Ishikawa (cell line): ENCODE results near the gene FAM20C.

Source experiments
- CEBPB ChIP-seq: IDR thresholded peaks from 2 replicates; pipeline ENCODE4 v1.6.1; 2012
- CREB1 ChIP-seq: IDR thresholded peaks from 2 replicates; pipeline ENCODE4 v1.6.1; 2012; ENCODE audit warnings: low read depth
- EGR1 ChIP-seq: IDR thresholded peaks from 2 replicates; pipeline ENCODE4 v1.6.1; 2012
- EP300 ChIP-seq: IDR thresholded peaks from 2 replicates; pipeline ENCODE4 v1.6.1; 2012; ENCODE audit warnings: borderline replicate concordance
- FOXM1 ChIP-seq: IDR thresholded peaks from 2 replicates; pipeline ENCODE4 v1.6.1; 2012; ENCODE audit warnings: low read depth, borderline replicate concordance
- NFIC ChIP-seq: IDR thresholded peaks from 2 replicates; pipeline ENCODE4 v1.6.1; 2012
- RAD21 ChIP-seq: IDR thresholded peaks from 2 replicates; pipeline ENCODE4 v1.6.1; 2012; ENCODE audit warnings: low read depth
- REST ChIP-seq: IDR thresholded peaks from 2 replicates; pipeline ENCODE4 v1.6.1; 2012; ENCODE audit warnings: low read depth, mild to moderate bottlenecking
- TAF1 ChIP-seq: IDR thresholded peaks from 2 replicates; pipeline ENCODE4 v1.6.1; 2012; ENCODE audit warnings: low read depth, mild to moderate bottlenecking
- TCF12 ChIP-seq: IDR thresholded peaks from 2 replicates; pipeline ENCODE4 v1.6.1; 2012; ENCODE audit warnings: low read depth
- TEAD4 ChIP-seq: IDR thresholded peaks from 2 replicates; pipeline ENCODE4 v1.6.1; 2012
- YY1 ChIP-seq: IDR thresholded peaks from 2 replicates; pipeline ENCODE4 v1.6.1; 2012; ENCODE audit warnings: low read depth
- ZBTB7A ChIP-seq: IDR thresholded peaks from 2 replicates; pipeline ENCODE4 v1.6.1; 2012; ENCODE audit warnings: low read depth
- TF ChIP-seq, protein P1 (sequence below): IDR thresholded peaks from 2 replicates; pipeline ENCODE4 v1.6.1; 2012
- TF ChIP-seq, protein P2 (sequence below): IDR thresholded peaks from 2 replicates; pipeline ENCODE4 v1.6.1; 2012

Gene FAM20C

DNA sequence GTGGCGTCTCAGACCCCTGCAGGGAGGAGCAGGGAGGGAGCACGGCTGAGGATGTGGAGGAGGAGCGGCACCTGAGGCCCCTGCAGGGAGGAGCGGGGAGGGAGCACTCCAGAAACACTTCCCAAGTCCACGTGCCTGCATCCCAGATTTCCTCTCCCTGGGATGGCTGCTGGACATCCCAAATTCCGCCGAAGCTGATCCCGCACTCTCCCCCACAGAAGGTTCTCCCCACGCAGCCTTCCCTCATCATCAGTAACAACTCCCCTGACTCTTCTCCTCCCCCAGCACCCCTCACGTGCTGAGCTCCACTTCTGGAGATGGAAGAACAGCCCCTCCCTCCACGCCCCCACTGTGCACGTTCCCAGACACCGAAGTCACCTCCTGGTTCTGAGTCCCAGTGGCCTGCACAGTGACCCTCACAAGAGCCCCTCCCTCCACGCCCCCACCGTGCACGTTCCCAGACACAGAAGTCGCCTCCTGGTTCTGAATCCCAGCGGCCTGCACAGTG, 79.8 kb downstream of the FAM20C start:
- TF ChIP-seq YY1 (no peak), NFIC (no peak), ZBTB7A (no peak), EGR1 (no peak), FOXM1 (no peak), TEAD4 (no peak), TAF1 (no peak), CEBPB (no peak)
- TF ChIP-seq, protein P1, sequence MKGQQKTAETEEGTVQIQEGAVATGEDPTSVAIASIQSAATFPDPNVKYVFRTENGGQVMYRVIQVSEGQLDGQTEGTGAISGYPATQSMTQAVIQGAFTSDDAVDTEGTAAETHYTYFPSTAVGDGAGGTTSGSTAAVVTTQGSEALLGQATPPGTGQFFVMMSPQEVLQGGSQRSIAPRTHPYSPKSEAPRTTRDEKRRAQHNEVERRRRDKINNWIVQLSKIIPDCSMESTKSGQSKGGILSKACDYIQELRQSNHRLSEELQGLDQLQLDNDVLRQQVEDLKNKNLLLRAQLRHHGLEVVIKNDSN, result no peak

DNA sequence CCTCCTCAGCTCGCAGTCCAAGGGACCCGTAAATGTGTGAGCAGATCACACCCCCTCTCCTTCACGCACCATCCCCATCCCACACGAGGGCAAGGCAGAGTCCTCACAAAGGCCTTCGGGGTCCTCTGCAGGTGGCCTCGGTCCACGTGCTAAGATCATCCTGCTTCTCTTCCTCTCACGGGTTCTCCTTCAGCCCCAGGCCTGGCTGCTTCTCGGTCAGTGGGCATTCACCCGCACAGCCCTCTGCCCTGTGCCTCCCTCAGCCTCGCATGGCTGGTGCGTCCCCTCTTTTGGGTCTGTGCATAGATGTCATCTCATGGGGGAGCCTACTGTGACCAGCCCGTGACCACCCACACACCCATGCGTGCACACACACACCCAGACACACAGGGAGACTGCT, 80.3 kb downstream of the FAM20C start:
- TF ChIP-seq CREB1, result no peak
- no peak for TF ChIP-seq FOXM1

DNA sequence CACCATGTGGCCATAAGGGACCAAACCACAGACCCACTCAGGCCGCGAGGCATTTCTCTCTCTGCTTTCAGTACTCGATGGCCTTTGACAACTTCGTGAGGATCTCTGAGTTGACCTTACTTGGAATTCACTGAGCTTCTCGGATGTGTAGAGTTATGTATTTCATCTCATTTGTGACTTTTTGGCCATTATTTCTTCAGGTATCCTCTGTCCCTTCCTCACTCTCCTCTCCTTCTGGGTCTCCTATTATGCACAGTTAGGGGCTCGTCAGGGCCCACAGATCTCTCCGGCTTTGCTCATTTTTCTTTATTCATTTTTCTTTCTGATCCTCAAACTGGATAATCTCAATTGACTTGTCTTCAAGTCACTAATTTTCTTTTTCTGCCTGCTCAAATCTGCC, 81.0 kb downstream of the FAM20C start:
- no peak for TF ChIP-seq ZBTB7A
- TF ChIP-seq TCF12, result no peak
- no peak for TF ChIP-seq EGR1
- no peak for TF ChIP-seq CREB1
- no peak for TF ChIP-seq YY1
- TF ChIP-seq RAD21, result no peak
- no peak for TF ChIP-seq FOXM1
- no peak for TF ChIP-seq REST
- no peak for TF ChIP-seq TEAD4
- TF ChIP-seq, protein P2, sequence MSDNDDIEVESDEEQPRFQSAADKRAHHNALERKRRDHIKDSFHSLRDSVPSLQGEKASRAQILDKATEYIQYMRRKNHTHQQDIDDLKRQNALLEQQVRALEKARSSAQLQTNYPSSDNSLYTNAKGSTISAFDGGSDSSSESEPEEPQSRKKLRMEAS, result no peak
- no peak for TF ChIP-seq EP300

DNA sequence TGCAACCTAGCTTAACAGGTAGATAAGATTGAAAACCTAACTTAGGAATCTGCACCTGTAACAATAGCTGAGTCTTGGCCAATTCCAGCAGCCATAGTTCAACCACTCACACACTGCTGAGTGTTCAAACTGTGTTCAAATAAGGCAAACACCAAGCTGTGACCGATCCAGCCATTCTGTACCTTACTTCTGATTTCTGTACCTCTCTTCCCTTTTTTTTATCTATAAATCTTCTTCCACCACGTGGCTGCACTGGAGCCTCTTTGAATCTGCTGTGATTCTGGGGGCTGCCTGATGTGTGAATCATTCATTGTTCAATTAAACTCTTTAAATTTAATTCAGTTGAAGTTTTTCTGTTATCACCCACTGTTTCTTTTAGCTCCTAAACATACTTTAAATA, 81.9 kb downstream of the FAM20C start:
- TF ChIP-seq REST (no peak), YY1 (no peak)
- TF ChIP-seq, protein P2, result no peak

- TF ChIP-seq FOXM1, result no peak
- TF ChIP-seq TEAD4, result no peak
- TF ChIP-seq EP300, result no peak
Measured at GRCh38 chr7:276230-276835, 84.0 kb downstream of the FAM20C start.

DNA sequence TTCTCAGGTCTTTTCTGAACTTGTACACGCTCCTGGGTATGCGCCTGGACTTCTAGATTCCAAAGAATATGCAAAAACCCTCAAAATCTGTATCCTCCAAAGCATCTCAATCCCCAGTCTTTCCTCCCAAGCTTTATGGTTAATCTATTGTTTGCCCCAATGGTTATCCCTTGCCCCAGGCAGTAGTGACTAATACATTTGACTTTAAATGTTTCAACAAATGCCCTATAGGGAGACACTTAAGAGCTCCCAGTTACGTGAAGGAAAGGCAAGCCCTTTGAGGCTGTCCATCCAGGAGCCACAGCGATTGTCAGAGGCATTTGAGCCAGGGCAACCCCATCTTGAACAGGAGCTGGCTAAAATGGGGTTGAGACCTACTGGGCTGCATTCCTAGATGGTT, 84.9 kb downstream of the FAM20C start:
- no peak for TF ChIP-seq RAD21
- no peak for TF ChIP-seq TCF12
- no peak for TF ChIP-seq YY1
- TF ChIP-seq EP300, result no peak
- TF ChIP-seq TAF1, result no peak
- no peak for TF ChIP-seq NFIC
- no peak for TF ChIP-seq FOXM1
- TF ChIP-seq, protein P2, result no peak
- no peak for TF ChIP-seq CREB1
- no peak for TF ChIP-seq EGR1
- TF ChIP-seq REST, result no peak
- TF ChIP-seq ZBTB7A, result no peak
- TF ChIP-seq TEAD4, result no peak
- TF ChIP-seq, protein P1, result no peak
- no peak for TF ChIP-seq CEBPB
